Endothelial cell of hepatic sinusoid (primary cell): Measurements from ENCODE around the gene CCNG1.
"Not testable (repeated sequence)": the region's sequence is repeated elsewhere in the genome, so short reads cannot be mapped to it uniquely, and the experiment has no call there.

Experiments
- in situ Hi-C: cut with HindIII; loops from 2 replicates; pipeline ENCODE4 v1.10.0; 2017; ENCODE audit warnings: low sequenced_read_pairs

CCNG1 gene, protein sequence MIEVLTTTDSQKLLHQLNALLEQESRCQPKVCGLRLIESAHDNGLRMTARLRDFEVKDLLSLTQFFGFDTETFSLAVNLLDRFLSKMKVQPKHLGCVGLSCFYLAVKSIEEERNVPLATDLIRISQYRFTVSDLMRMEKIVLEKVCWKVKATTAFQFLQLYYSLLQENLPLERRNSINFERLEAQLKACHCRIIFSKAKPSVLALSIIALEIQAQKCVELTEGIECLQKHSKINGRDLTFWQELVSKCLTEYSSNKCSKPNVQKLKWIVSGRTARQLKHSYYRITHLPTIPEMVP

DNA sequence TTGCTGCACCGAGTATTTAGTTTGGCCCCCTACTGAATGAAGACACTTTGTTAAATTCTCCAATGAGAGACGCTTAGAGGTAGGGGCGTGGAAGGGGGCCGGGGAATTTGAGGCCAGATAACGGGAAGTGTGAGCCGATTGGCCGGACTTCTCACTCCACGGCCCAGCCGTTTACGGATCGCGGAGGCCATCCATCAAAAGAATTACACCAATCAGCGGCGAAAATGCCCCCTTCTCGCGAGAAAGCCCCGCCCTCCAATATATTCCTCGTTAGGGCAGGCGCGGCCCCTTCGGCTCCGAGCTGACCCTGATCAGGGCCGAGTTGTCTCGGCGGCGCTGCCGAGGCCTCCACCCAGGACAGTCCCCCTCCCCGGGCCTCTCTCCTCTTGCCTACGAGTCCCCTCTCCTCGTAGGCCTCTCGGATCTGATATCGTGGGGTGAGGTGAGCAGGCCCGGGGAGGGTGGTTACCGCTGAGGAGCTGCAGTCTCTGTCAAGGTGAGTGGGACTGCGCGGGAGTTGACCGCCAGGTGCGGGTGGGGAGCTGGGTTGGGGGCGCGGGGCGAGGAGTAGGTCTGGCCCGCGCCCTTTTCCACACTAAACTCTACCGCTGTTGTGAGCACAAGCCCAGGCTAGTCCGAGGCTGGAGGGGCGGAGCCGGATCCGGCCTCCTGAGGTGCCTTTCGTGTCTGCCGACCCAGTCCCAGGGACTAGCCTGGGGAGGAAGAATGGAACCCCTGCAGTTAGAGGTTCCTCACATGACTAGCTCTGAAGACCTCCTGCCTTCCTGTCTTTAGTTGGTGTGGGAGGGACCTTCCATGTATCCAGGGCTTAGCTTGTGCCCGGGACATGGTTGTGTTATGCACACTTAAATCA is at the start of gene CCNG1:
Gene CCNG1 (plus strand): TSS at position 287 of the 874 bp plus-strand sequence. CDS start 1,662 bp downstream, outside the sequence.
- in situ Hi-C loops = no loop called here

DNA sequence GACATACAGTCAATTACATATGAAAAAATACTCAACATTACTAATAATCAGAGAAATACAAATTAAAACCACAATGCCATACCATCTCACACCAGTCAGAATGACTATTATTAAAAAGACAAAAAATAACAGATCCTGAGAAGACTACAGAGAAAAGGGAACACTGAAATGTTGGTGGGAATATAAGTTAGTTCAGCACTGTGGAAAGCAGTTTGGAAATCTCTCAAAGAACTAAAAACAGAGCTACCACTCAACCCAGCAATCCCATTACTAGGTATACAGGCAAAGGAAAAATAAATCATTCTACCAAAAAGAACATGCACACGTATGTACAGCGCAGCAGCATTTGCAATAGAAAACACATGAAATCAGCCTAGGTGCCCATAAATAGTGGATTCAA is 41.6 kb upstream of the CCNG1 start:
- in situ Hi-C loops = no loop called here

DNA sequence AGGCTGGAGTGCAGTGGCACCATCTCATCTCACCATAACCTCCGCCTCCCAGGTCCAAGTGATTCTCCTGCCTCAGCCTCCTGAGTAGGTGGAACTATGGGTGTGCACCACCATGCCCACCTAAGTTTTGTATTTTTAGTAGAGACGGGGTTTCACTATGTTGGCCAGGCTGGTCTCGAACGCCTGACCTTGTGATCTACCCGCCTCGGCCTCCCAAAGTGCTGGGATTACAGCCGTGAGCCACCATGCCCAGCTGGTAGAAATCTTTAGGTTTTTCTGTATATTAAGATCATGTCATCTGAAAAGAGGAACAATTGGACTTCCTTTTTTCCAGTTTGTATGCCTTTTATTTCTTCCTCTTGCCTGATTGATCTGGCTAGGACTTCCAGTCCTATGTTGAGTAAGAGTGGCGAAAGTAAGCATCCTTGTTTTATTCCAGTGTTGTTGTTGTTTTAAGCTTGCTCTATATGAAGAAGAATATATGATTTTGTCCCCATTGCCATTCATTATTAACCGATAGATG is 40.5 kb upstream of the CCNG1 start:
- in situ Hi-C loops = not testable (repeated sequence)

DNA sequence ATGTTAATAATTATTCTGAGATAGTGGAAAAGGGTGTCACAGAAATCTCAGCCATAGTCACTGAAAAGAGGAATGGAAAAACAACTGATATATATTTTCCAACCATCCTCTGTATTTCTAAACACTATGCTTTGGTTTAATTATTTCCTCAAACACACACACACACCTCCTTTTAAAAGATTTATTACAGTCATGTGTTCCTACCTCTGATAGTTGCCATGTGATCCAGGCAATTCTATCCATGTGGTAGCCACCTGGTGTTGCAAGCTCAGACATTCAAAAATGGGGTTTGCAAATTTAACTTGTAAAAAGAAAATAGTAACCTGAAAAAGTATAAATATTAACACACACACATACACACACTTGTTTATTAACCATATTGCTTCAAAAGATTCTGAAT is 40.0 kb upstream of the CCNG1 start:
- in situ Hi-C loops = no loop called here

DNA sequence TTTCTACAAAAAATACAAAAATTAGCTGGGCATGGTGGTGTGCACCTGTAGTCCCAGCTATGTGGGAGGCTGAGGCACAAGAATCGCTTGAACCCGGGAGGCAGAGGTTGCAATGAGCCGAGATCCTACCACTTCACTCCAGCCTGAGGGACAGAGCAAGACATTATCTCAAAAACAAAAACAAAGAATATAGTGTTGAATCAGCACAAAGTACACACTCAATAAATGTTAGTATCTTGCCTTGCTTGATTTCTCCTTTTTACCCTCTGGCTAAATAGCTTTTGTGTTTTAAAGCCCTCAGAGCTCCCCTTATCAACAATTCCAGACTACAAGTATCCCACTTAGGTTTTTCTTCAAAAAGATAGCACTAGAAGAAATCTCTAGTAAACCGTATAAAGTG is 37.5 kb upstream of the CCNG1 start:
- in situ Hi-C loops = no loop called here

DNA sequence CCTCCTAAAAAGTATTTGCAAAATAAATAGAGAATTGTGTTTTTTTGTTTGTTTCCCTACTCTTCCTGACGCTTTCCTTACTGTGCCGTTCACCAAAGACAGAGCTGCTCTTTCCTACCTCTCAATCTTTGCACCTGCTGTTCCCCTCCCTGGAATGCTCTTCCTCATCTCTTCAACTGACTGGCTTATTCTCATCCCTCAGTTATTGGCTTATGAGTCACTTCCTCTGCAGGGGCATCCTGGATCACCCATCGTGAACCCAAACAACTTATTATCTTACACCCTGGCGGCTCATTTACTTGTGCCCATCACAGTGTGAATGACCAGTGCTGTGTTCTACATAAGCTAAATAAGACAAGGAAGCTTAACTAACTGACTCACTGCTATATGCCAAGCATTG is 36.1 kb upstream of the CCNG1 start:
- in situ Hi-C loops = no loop called here

DNA sequence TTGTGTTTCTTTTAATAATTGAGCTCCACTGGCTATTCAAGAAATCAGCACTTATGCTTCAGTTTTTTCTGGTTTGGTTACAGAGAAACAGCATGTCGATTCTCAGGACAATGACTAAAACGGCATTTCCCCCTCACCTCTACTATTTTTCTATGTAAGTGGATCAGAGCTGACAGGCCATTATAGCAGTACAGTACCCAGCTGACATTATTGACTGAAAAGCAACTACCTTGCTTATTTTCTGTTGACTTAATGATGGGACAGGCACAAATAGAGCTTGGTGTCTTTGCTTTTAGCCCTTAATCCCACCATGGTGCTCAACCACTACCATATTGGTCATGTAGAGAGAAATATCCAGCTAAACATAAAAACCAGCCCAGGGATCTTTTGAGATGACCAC is 35.4 kb upstream of the CCNG1 start:
- in situ Hi-C loops = no loop called here

DNA sequence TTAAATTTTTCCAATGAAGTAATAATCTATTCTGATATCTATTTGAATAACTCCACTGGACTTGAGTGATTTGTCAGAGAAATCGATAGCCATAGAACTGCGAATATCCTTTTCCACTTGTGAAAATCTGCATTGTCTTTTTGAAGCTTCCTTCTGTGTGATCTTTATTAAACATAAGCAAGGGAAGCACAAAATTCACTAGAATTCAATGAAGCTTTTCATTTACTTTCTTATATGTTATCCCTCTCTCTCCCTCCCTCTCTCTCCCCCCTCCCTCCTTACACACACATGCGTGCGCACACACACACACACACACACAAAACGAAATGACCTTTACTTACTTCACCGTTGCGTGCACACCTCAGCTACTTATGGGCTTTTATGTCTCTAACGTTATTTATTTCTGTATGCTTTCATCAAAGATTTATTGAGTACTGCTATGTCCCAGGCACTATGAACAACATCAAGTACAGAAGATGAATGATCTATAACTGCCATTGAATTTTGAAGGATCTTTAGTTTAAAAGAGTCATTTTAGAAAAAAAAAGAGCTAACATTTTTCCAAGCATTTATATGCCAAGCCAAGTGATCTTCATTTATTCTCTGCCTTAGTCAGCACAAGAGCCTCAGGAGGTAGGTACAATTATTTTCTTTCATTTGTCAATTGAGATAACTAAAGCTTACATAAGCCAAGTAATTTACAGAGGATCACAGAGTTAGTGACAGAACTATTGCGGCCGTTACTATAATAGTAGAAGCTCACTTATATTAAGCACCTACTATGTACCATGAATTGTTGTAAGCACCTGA is 32.8 kb upstream of the CCNG1 start:
- in situ Hi-C loops = no loop called here

DNA sequence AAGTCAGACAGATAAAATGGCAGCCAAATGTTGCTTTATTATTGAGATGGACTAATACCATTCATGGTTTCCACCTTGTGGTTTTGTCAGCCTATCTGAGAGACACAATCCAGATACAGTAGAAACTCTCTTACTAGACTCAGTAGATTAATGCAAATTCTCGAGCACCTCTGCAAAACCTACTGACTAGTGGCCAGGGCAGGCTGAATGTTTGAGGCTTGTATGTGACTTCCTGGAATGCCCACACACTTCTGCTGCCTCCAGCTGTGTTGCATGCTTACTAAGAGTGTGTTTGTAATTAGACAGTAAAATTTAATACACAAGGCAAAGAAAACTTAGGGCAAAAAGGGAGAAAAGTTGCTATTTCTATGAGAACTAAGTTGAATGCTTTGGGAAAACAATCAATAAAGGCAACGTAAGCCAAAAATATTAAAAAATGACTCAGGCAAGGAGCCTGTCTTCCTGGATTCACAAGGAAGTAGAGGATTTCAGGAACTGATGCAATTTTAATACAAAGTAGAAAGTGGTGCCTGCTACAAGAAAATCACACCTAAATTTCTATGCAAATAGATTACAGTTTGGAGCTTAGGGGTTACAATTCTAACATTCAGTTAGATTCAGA is 30.2 kb upstream of the CCNG1 start:
- in situ Hi-C loops = no loop called here

DNA sequence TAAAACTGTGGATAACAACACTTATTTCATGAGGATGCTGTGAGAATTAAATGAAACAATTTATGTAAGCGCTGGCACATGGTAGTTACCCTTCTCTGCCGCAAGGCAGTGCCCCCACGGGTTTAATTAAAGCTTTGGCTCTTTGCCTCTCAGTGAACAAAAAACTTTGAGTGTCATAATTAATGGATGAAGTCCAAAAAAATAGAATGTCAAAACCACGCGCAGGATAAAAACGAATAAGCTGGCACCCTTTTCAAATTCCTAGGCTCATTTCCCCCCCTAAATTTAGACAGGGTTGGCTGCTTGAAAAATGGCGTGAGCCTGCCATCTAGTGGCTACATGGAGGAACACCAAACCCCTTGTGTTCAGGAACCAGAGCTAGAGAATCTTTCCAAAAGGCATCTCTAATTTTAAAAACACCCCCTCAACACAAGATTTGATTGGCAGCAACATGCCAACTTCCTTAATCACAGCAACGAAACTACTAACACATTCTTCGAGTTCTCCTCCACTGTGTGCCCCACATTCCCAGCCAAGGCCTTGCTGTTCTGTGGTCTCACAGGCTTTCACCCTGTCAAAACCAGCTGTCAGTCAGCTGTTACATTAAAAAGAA is 29.0 kb upstream of the CCNG1 start:
- in situ Hi-C loops = no loop called here

DNA sequence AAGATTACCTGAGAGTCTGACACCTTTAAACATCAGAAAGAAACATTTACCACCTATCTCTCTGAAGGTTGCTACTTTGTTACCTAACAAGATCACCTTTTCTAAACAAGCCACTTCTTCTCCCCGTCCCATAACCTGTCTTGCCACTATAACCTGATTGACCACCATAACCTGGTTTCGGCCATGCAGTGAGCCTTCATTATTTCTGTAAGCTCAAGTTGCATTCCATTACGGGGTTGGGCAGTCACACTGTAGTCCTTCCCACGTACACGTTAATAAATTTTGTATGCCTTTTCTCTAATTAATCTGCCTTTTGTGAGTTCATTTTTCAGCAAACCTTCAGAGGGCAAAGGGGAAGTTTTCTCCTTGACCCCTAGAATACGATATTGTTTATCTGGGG is 28.0 kb upstream of the CCNG1 start:
- in situ Hi-C loops = no loop called here

DNA sequence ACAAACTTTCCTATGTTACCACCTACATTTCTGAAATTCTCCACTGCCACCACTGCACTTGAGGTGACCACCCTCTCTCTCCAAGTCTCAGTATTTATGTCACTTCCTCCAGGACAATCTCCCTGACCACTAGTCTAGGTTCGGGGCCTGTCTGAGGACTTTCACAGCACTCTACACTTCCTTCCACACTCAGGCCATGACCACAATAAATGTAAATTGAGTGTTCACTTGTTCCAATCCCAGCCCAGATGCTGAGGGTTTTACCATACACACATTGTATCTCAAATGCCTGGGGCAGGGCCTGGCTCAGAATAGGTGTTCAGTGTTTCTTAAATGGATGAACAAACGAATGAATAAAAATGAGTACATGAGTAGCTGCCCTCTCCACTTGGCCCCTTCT is 26.9 kb upstream of the CCNG1 start:
- in situ Hi-C loops = no loop called here

DNA sequence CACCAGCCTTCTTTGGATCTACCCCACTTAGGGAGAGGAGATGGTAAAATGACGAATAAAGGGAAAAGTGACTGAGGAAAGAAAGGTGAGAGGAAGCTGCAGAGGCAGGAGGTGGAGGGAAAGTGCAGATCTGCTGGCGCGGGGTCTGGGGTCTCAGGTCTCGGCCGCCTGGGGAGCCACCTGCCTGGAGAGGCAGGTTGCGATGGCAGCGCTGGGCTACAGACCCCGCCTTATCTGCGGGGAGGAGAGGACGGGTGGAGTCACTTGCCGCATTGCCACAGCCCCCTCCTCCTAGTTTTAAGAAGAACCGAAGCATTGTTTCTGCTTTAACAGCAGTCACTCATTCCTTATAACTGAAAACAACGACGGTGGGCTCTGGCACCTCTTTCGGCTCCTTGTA is 21.7 kb upstream of the CCNG1 start:
- in situ Hi-C loops = not testable (repeated sequence)

DNA sequence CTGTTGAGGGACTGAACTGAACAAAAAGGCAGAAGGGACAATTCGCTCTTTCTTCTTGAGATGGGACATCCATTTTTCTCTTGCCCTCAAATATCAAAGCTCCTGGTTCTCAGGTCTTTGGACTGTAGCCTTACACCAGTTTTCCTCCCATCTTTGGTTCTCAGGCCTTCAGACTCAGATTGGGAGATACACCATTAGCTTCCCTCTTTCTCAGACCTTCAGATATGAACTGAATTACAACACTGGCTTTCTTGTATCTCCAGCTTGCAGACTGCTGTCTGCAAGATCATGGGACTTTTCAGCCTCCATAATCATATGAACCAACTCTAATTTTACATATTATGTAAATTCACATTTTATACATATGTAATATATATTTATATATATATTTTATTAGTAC is 12.6 kb upstream of the CCNG1 start:
- in situ Hi-C loops = no loop called here

DNA sequence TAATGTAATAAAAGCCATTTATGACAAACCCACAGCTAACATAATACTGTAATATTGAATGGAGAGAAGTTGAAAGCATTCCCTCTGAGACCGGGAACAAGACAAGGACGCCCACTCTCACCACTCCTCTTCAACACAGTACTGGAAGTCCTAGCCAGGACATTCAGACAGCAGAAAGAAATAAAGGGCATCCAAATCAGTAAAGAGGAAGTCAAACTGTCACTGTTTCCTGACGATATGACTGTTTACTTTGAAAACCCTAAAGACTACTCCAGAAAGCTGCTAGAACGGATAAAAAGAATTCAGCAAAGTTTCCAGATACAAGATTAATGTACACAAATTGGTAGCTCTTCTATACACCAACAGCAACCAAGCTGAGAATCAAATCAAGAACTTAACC is 11.3 kb upstream of the CCNG1 start:
- in situ Hi-C loops = not testable (repeated sequence)

DNA sequence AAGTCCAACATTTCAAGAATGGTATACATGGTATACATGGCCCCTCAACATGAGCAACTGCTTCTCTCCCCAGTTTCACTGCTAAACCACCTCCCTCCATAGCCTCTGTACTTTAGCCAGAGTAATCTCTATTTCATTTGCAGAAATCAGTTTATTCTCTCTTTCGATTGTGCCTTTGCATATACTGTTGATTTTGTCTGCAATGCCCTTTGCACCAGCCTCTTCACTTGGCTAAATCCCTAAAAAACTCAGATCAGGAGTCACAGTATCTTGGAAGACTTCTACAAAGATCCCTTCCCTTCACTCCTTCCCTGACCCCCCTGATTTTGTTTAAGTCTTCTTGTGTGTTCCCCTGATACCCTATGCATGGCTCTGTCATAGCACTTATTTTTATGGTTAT is 4.9 kb upstream of the CCNG1 start:
- in situ Hi-C loops = no loop called here

DNA sequence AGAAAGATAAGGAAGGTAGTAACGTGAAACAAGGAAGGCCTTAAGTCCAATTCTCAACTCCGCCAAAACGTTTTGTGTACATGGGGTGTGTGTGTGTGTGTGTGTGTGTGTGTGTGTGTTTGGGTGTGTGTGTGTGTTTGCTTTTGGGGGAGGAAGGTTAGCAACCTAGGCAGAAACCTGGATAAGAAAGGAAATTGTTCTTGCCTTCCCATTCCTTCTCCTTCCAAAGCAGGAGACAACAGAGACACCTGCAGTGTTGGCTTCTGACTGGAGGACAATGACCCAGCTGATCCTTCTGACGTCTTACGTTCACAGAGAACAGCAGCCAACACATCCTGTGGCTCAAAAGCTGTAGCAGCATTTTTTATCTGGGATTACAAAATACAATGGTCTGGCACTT is 4.1 kb upstream of the CCNG1 start:
- in situ Hi-C loops = no loop called here

DNA sequence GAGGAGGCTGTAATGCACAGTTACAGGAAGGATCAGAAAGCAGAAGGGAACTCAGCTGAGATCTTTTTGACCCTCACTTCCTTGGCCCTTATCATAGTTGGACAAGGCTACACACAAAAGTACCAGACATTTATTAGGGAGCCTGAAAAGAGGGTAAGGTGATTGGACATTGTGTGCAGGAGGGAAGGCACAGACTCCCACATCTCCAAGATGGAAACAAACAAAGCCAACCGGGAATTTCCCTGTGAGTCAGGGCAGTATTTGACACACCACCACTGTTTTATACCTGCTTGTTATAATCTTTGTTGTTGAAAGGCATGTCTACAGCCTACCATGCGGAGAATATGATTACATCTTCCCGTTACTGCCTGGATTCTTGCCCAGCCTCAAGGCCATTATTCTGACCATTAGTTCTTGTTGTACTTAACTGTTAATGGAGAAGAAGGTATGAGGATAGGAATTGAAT is 3.0 kb upstream of the CCNG1 start:
- in situ Hi-C loops = no loop called here

DNA sequence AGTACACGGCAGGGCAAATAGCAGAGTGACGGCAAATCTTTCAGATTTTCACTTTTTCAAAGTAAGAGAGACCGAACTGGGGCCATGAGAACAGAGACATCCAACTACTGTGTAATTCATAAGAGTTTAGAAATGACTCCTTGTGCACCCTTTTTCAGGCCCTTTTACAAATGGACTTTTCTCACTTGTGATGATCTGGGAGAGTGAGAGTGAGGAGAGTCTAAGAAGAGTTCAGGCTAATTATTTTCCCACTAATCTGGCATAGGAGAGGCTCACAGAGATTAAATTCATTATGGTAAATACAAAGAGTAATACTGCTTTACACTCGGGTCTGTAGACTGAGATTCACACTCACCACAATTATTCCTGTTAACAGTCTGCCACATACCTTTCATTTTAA is 880 bp upstream of the CCNG1 start:
- in situ Hi-C loops = no loop called here

DNA sequence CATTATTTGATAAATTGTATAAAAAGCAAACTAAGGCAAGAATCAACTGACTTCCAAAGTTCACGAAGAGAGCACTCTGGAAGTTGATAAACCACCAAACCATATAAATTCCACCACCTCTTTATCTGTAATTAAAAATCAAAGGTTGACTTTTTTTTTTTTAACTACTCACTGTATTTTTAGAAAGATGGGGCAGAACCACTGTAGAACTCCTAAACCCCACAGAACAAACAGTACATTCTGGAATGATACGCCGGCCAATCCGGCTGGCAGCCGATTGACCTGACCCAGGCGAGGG is 435 bp upstream of the CCNG1 start:
- in situ Hi-C loops = no loop called here

DNA sequence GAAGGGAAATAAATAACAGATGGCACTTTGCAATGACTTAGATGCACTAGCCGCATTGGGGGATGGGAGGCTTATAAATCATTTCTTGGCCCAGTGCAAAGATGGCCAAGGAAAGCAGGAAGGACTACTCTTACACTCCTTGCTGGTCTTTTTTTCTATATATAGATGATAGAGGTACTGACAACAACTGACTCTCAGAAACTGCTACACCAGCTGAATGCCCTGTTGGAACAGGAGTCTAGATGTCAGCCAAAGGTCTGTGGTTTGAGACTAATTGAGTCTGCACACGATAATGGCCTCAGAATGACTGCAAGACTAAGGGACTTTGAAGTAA is 1.7 kb downstream of the CCNG1 start:
- in situ Hi-C loops = no loop called here
